ENCODE measurements around the gene OR1C1. TPM values are rescaled to one million over a fixed set of nuclear protein-coding genes. Genes with fewer than 3 reads are reported as not detected.
"Not testable (repeated sequence)": the region's sequence is repeated elsewhere in the genome, so short reads cannot be mapped to it uniquely, and the experiment has no call there.

The OR1C1 gene
- total RNA-seq, 1 experiment from 2014 or later, result not detected

- TF ChIP-seq, protein P1, sequence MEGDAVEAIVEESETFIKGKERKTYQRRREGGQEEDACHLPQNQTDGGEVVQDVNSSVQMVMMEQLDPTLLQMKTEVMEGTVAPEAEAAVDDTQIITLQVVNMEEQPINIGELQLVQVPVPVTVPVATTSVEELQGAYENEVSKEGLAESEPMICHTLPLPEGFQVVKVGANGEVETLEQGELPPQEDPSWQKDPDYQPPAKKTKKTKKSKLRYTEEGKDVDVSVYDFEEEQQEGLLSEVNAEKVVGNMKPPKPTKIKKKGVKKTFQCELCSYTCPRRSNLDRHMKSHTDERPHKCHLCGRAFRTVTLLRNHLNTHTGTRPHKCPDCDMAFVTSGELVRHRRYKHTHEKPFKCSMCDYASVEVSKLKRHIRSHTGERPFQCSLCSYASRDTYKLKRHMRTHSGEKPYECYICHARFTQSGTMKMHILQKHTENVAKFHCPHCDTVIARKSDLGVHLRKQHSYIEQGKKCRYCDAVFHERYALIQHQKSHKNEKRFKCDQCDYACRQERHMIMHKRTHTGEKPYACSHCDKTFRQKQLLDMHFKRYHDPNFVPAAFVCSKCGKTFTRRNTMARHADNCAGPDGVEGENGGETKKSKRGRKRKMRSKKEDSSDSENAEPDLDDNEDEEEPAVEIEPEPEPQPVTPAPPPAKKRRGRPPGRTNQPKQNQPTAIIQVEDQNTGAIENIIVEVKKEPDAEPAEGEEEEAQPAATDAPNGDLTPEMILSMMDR (IDR thresholded peaks at IDR 0.05; ENCODE audit: unreplicated experiment), result no peak
- DNase-seq, result no peak
- no TSS peak for BruUV-seq (replicated peaks)
- Mint-ChIP-seq H3K27me3 (ENCODE audit: unreplicated experiment) (no peaks in the 10 kb centered on the region), H3K27ac (ENCODE audit: unreplicated experiment) (no peak overlapping the region), H3K36me3 (ENCODE audit: insufficient read depth, unreplicated experiment) (no peaks in the 10 kb centered on the region), H3K4me1 (ENCODE audit: low read depth, unreplicated experiment) (no peaks in the 10 kb centered on the region), H3K9me3 (ENCODE audit: low read depth, unreplicated experiment) (peaks cover 29% of the 10 kb centered on the region), H3K4me3 (ENCODE audit: low read depth, unreplicated experiment) (no peak overlapping the region)
- intact Hi-C loops (cut with micrococcal nuclease; ENCODE audit: unreplicated experiment), result no loop called here
- CTCF ChIA-PET, result no interaction called here
These were observed 46.6 kb downstream of the OR1C1 start for GRCh38 chr1:247713753-247714152.

DNA sequence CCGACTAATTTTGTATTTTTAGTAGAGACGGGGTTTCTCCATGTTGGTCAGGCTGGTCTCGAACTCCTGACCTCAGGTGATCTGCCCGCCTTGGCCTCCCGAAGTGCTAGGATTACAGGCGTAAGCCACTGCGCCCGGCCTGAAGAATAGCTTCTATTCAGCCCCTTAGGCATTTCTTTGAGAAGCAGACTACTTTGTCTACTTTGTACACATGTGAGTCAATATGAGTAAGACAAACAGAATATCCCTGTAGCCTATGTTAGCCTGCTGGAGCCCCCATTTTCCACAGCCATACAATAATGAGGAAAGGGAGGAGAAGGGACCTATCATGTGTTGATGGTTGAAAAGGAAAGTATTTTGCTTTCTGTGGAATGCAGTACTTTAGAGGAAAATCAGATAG lies 49.7 kb downstream of the OR1C1 start:
- H3K36me3 Mint-ChIP-seq (ENCODE audit: insufficient read depth, unreplicated experiment); DNase-seq; BruUV-seq (replicated peaks); H3K27me3 Mint-ChIP-seq (ENCODE audit: unreplicated experiment); H3K27ac Mint-ChIP-seq (ENCODE audit: unreplicated experiment); intact Hi-C loops (cut with micrococcal nuclease; ENCODE audit: unreplicated experiment); H3K4me1 Mint-ChIP-seq (ENCODE audit: low read depth, unreplicated experiment); H3K4me3 Mint-ChIP-seq (ENCODE audit: low read depth, unreplicated experiment); CTCF ChIA-PET: not testable (repeated sequence)
- H3K9me3 Mint-ChIP-seq (ENCODE audit: low read depth, unreplicated experiment), result peaks cover 24% of the 10 kb centered on the region

Other genes starting within 250 kb of the OR1C1 start
- not detected in 2 replicates for gene OR2C3, start 224.1 kb downstream of the OR1C1 start, total RNA-seq (2022)
- not detected in 2 replicates for gene GCSAML, start 211.4 kb downstream of the OR1C1 start, total RNA-seq (2022)
- gene OR2G2, start 172.2 kb downstream of the OR1C1 start, total RNA-seq (2022), result not detected in 2 replicates
- not detected in 2 replicates for gene OR2G3, start 155.0 kb downstream of the OR1C1 start, total RNA-seq (2022)
- gene OR13G1, start 80.8 kb downstream of the OR1C1 start, total RNA-seq (2022), result not detected in 2 replicates
- not detected in 2 replicates for gene OR6F1, start 43.9 kb downstream of the OR1C1 start, total RNA-seq (2022)
- not detected in 2 replicates for gene OR14K1, start 21.9 kb downstream of the OR1C1 start, total RNA-seq (2022)
- gene OR14A2, start 12.4 kb downstream of the OR1C1 start, total RNA-seq (2022), result not detected in 2 replicates
- gene OR14A16, start 63.6 kb upstream of the OR1C1 start, total RNA-seq (2022), result not detected in 2 replicates
- gene OR11L1, start 81.3 kb upstream of the OR1C1 start, total RNA-seq (2022), result not detected in 2 replicates
- not detected in 2 replicates for gene TRIM58, start 96.6 kb upstream of the OR1C1 start, total RNA-seq (2022)
- not detected in 2 replicates for gene OR2W3, start 135.0 kb upstream of the OR1C1 start, total RNA-seq (2022)
- gene OR2T8, start 159.7 kb upstream of the OR1C1 start, total RNA-seq (2022), result not detected in 2 replicates
- not detected in 2 replicates for gene OR2AJ1, start 164.3 kb upstream of the OR1C1 start, total RNA-seq (2022)
- not detected in 2 replicates for gene OR2L8, start 188.3 kb upstream of the OR1C1 start, total RNA-seq (2022)
- gene OR2AK2, start 204.7 kb upstream of the OR1C1 start, total RNA-seq (2022), result not detected in 2 replicates

Data from Calu3 (cell line).